Effector memory CD4-positive, alpha-beta T cell (primary cell): ENCODE data around the gene TMEM238L.
A peak's percentile ranks its signal among the peaks of the same experiment; 100 is the strongest.
"Not testable (repeated sequence)": the region's sequence is repeated elsewhere in the genome, so short reads cannot be mapped to it uniquely, and the experiment has no call there.

ENCODE experiments used
- DNase-seq, 3 donors: peaks; one replicate each; pipeline ENCODE4 v3.0.0-alpha.2; 2020
- H3K27ac ChIP-seq: 2 replicates; pipeline ENCODE4 v1.7.0; 2013; ENCODE audit warnings: mild to moderate bottlenecking, low read length, moderate library complexity; ENCODE audit not compliant: insufficient read depth, poor library complexity, severe bottlenecking
- H3K27me3 ChIP-seq: replicated peaks from 2 replicates; pipeline ENCODE4 v1.7.0; 2013; ENCODE audit warnings: mild to moderate bottlenecking, low read length; ENCODE audit not compliant: insufficient read depth, control insufficient read depth, poor library complexity, severe bottlenecking
- H3K36me3 ChIP-seq: 2 replicates; pipeline ENCODE4 v1.7.0; 2013; ENCODE audit warnings: mild to moderate bottlenecking, low read length, moderate library complexity; ENCODE audit not compliant: control insufficient read depth, insufficient read depth
- H3K4me1 ChIP-seq: 2 replicates; pipeline ENCODE4 v1.7.0; 2013; ENCODE audit warnings: low read length, mild to moderate bottlenecking; ENCODE audit not compliant: control insufficient read depth, insufficient read depth, poor library complexity, severe bottlenecking
- H3K4me3 ChIP-seq: 2 replicates; pipeline ENCODE4 v1.7.0; 2013; ENCODE audit warnings: low read length, low read depth, mild to moderate bottlenecking; ENCODE audit not compliant: insufficient read depth, poor library complexity, severe bottlenecking
- H3K9me3 ChIP-seq: 2 replicates; pipeline ENCODE4 v1.7.0; 2013; ENCODE audit warnings: mild to moderate bottlenecking, low read length, moderate library complexity; ENCODE audit not compliant: control insufficient read depth
- total RNA-seq, 3 donors: gene quantifications; one replicate each; lab custom pipeline; 2026; lab: John Stamatoyannopoulos, UW

TMEM238L gene, protein sequence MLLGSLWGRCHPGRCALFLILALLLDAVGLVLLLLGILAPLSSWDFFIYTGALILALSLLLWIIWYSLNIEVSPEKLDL
- 0 reads per million in 3 donors for total RNA-seq

DNA sequence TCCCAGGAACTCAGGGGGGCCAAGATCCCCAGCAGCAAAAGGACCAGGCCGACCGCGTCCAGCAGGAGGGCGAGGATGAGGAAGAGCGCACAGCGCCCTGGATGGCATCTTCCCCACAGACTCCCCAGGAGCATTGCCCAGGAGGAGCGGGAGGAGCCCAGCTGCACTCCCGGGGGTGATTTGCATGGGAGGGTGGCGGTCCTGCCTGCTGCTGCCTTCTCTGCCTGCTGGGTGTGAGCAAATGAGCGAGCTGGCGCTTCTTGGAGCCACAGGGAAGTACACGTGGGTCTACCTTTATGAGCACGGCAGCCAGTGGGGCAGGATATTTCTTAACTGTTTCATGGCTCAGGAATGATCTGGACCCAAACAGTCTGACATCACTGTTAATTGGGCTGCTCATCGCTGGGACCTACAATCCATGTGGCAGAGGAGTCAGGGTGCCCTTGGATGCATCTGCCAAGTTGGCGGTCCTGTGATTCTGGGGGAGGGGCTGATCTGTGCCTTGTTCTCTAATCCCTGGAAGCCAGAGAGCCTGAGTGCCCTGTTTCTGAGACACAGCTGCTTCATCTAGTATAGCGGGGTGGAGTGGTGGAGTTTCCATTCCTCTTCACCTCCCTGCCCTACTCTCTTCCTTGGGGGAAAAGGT is at the start of gene TMEM238L:
Gene TMEM238L, minus strand, starts transcription at position 270 of the 646 bp plus-strand sequence. Its CDS starts 136 bp downstream, at position 134.
- no peak for DNase-seq
- Histone ChIP-seq H3K27me3 (no peaks in the 10 kb centered on the region), H3K27ac (no peak within 1 kb of the TSS), H3K9me3 (no peaks in the 10 kb centered on the region), H3K36me3 (no peaks in the 10 kb centered on the region), H3K4me3 (no peak within 1 kb of the TSS), H3K4me1 (no peaks in the 10 kb centered on the region)

DNA sequence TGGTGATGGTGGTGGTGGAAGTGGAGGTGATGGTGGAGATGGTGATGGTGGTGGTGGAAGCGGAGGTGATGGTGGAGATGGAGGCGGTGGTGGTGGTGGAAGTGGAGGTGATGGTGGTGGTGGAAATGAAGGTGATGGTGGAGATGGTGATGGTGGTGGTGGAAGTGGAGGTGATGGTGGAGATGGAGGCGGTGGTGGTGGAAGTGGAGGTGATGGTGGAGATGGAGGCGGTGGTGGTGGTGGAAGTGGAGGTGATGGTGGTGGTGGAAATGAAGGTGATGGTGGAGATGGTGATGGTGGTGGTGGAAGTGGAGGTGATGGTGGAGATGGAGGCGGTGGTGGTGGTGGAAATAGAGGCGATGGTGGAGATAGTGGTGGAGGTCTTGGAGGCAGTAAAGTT is 42.7 kb upstream of the TMEM238L start:
- H3K9me3 ChIP-seq, H3K27ac ChIP-seq, H3K36me3 ChIP-seq, DNase-seq, H3K27me3 ChIP-seq, H3K4me1 ChIP-seq, H3K4me3 ChIP-seq: not testable (repeated sequence)

DNA sequence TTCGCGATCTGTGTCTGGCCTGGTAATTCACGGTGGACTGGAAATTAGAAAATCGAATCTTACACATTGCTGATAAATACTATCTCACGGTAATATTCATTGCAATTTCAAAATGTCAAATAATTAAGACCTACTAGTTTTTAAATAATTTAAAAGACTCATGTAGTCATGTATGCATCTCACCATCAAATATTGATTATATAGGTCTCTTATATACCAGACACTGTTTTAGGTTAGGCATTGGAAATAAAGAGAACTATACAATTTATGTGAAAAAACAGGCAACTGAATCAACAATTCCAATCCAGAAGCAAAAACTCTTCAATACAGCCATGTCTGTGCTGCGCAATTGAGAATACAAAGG is 41.5 kb upstream of the TMEM238L start:
- no peaks in the 10 kb centered on the region for H3K36me3 ChIP-seq
- no peaks in the 10 kb centered on the region for H3K27me3 ChIP-seq
- H3K4me1 ChIP-seq, result no peaks in the 10 kb centered on the region
- H3K4me3 ChIP-seq, result peak overlapping the region; percentile 46
- no peak for DNase-seq
- H3K27ac ChIP-seq, result no peak overlapping the region
- H3K9me3 ChIP-seq, result no peaks in the 10 kb centered on the region

DNA sequence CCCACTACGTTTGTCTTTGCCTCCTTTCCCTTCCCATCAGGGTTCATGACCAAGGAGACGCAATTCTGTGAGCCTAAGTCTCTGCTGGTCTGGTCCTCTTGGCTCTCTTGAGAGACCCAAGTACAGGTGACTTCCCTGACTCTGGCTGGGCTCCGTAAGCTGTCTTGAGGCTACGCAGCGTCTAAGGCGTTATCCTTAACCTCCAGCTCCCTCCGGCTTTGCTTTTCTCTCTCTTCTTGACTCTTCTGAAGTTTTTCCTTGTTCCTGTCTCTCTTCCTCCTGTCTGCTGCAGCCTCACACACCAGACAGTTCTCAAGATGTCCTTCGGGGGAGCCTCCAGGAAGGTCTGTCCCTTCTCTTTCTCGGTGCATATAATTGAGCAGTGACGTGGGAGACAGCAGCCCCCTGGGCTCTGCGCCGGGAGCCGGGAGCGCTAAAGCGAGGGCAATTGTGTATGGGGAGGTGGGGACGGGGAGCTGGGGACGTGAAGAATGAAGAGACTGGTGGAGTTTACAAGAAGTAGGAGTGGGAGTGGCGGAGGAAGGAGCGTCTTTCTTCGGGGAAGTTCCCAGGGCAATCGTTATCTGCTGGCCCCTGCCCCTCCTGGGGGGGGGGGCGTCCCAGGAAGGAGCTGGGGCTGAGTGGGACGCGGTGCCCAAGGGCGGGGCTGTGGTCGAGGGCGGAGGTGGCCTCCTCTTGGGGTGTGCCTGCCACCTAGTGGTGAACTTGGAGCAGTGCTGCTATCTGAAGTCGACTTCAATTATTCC is 40.9 kb upstream of the TMEM238L start:
- no peaks in the 10 kb centered on the region for H3K9me3 ChIP-seq

DNA sequence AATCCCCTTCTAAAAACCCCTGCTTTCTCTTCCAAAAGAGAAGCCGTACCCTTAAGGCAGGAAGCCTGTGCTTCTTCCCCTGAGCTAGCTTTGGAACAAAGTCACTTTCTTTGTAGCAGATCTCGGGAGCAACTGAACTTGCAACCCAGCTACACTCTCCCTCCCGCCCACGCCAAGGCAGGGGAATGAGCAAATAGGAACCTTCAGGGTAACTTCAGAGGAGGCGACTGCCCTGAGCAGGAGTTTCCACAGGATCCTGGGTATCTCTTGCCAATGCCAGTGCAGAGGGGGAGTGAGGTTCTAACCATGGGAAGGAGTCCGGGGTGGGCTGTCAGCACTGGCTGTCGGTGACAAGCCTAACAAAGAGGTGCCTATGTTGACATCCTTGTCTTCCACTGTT is 39.9 kb upstream of the TMEM238L start:
- Histone ChIP-seq H3K4me3 (no peak overlapping the region), H3K4me1 (no peaks in the 10 kb centered on the region), H3K27me3 (no peaks in the 10 kb centered on the region), H3K9me3 (no peaks in the 10 kb centered on the region), H3K27ac (no peak overlapping the region), H3K36me3 (no peaks in the 10 kb centered on the region)
- DNase-seq, result no peak

More for the DNA sequence above, 40.9 kb upstream of the TMEM238L start:
- peak overlapping the region; percentile 46 for H3K4me3 ChIP-seq
- H3K27me3 ChIP-seq, result no peaks in the 10 kb centered on the region
- no peak overlapping the region for H3K27ac ChIP-seq
- no peaks in the 10 kb centered on the region for H3K36me3 ChIP-seq
- H3K4me1 ChIP-seq, result no peaks in the 10 kb centered on the region
- peak; percentile 36 to 52 (median 39) for DNase-seq

DNA sequence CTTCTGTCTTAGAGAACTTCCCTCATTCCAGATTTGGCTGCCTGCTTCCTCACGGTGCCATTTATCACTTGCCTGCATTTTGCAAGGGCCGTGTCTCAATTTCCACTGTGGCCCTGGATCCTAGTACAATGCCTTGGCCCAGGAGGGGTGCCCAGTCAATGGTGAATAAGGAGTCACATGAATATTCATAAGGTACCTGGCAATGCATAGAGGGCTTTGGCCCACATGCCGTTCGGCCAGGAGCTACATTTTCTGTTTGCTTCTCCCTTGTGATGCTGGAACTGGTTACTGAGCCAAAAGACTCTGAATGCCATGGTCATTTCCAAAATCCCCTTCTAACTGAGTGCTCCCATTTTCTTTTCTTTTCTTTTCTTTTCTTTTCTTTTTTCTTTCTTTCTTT is 38.8 kb upstream of the TMEM238L start:
- Histone ChIP-seq H3K36me3 (no peaks in the 10 kb centered on the region), H3K4me3 (no peak overlapping the region), H3K27me3 (no peaks in the 10 kb centered on the region), H3K4me1 (no peaks in the 10 kb centered on the region), H3K27ac (no peak overlapping the region), H3K9me3 (no peaks in the 10 kb centered on the region)
- DNase-seq, result no peak

DNA sequence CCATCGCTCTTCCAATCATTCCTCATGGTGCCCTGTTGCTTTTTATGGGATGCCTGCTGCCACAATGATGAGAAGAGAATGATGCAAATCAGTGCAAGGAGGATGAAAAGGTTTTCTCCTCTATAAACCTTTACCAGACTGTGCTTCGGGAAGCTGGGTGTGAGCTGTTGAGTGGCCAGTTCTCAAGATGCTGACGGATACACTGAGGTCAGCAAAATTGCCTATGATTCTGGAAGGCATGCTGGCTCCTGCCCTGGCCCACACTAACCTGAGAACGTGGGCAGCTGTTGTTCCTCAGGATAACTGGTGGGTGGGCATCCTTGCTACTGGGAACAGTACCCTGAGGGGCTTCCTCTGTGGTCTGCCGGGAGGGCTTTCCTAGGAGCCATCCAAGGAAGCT is 34.8 kb upstream of the TMEM238L start:
- H3K27ac ChIP-seq, result no peak overlapping the region
- no peak overlapping the region for H3K4me3 ChIP-seq
- no peaks in the 10 kb centered on the region for H3K9me3 ChIP-seq
- no peaks in the 10 kb centered on the region for H3K36me3 ChIP-seq
- no peaks in the 10 kb centered on the region for H3K4me1 ChIP-seq
- no peak for DNase-seq
- H3K27me3 ChIP-seq, result no peaks in the 10 kb centered on the region

DNA sequence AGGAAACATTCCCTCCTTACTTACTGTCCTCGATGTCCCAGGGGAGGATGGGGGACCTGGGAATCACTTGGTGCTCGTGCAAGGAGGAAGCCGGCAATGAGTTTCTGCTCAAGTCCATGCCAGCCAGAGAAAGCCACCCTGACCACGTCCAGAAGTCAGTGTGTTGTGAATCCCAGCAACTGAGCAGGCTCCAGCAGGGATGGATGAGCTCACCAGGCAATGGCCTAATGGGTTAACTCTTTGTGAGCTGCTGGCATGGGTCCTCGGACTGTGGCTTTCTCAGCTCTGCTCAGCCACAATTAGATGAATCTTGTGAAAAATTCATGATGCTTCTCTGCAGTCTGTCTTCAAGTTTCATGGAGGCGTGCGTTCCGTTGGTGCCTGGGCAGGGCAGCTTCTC is 34.0 kb upstream of the TMEM238L start, which contains the start of gene PIRT:
Gene PIRT, minus strand, starts transcription at position 167 of the 400 bp plus-strand sequence. CDS start 12,442 bp downstream, outside the sequence.
- H3K27ac ChIP-seq, result no peak within 1 kb of the TSS
- no peaks in the 10 kb centered on the region for H3K36me3 ChIP-seq
- DNase-seq, result no peak
- H3K4me1 ChIP-seq, result no peaks in the 10 kb centered on the region
- no peaks in the 10 kb centered on the region for H3K9me3 ChIP-seq
- H3K27me3 ChIP-seq, result no peaks in the 10 kb centered on the region
- H3K4me3 ChIP-seq, result no peak within 1 kb of the TSS

DNA sequence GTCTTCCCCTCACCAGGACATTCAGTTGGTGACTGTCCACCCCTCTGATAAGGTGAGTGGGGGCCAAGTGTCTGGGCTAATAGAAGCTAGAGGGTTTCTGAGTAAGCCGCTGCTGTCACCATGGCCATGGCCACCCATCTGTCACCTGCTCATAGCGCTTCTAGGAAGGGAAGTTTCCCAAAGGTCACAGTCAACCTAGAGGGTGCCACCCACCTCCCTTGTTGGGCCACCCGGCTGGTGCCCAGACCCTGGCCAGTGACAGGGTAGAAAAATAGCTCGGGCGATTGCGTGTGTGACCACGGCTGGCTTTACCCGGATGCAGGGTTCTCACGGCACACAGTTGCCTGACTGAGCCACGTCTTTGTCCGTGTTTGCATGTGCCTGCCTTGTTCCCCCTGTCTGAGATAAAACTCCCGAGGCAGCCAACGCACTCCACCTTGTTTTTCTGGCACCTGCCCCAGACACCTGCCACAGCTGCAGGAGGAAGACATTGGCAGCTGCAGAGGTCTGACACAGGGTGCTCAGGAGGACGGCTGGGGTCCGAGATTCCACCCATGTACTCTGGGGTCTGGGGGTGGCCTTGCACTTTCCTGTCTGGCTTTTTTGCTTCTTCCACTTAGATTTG is 33.2 kb upstream of the TMEM238L start:
- H3K27me3 ChIP-seq, result no peaks in the 10 kb centered on the region
- H3K27ac ChIP-seq, result no peak overlapping the region
- no peak for DNase-seq
- no peaks in the 10 kb centered on the region for H3K9me3 ChIP-seq
- H3K4me3 ChIP-seq, result no peak overlapping the region
- H3K4me1 ChIP-seq, result no peaks in the 10 kb centered on the region
- no peaks in the 10 kb centered on the region for H3K36me3 ChIP-seq

DNA sequence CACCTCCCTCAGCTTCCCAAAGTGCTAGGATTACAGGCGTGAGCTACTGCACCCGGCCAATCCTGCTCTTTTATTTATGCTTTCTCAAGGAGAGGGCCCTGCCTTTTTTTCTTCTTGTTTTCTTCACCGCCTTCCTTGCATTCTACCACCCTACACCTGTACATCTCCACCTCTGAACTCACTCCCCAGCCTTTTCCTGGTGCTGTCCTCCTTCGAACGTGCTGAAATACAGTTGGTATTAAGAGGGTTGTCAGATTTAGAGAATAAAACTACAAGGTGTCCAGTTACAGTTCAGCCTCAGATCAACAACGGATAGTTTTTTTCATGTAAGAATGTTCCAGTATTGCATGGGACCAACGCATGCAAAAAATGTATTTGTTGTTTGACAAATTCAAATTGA is 32.2 kb upstream of the TMEM238L start:
- Histone ChIP-seq H3K9me3 (no peaks in the 10 kb centered on the region), H3K36me3 (no peaks in the 10 kb centered on the region), H3K4me1 (no peaks in the 10 kb centered on the region), H3K27ac (no peak overlapping the region), H3K4me3 (no peak overlapping the region), H3K27me3 (no peaks in the 10 kb centered on the region)
- no peak for DNase-seq
